ENCODE results near the gene TMEM182.

Gene TMEM182, protein sequence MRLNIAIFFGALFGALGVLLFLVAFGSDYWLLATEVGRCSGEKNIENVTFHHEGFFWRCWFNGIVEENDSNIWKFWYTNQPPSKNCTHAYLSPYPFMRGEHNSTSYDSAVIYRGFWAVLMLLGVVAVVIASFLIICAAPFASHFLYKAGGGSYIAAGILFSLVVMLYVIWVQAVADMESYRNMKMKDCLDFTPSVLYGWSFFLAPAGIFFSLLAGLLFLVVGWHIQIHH

DNA sequence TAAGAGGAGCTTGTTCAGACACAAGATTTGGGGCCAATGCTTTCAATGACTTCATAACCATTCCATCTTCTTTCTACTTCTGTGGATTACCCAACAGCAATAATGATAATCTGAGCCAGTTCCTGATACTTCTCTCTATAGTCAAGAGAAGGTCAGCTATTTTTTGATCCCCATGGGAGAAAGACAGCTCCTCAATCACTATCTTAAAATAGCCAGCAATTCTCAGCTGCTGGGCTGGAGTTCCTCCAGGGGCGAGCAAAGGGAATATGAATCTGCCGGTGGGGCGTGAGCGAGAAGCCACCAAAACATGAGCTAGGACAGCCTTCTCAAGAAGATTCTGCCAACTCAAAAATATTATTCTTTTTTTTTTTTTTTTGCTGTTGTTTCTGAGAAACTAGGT, at the start of gene TMEM182:
TMEM182 (plus strand) TSS at position 269 of the 400 bp plus-strand sequence. CDS start 187 bp downstream, outside the sequence.
- in situ Hi-C loops (cut with MboI; ENCODE audit: low sequenced_read_pairs): no loop called here

DNA sequence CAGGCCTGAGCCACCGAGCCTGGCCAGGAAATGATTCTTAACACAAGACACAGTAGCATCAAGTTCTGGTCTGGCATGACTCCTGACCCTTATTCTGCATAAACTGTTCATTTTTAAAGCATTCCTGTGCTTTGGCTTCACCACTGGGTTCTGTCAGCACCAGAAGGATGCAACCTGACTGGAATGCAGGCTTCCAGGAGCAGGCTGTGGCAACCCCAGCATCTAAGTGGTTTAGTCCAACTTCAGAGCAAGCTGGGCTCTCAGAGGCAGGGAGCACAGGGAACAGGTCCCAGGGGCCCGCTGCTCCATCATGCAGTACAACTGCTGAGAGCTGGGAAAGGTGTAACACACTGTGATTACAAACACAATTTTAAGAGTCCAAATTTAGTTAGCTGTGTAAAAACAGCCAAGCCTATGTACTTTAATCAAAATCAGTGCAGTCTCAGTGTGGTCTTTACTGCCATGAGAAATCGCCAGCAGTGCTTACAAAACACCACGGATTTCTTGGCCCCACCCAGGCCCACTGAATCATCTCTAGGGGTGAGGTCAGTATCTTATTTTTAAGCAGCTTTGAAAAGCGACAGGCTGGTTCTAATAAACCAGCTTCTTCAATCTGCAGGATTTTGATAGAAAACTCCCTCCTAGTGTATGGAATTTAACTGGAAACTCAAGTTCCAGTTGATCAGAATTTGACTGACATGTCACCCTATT, 44.4 kb upstream of the TMEM182 start:
- in situ Hi-C loops (cut with MboI; ENCODE audit: low sequenced_read_pairs): no loop called here

DNA sequence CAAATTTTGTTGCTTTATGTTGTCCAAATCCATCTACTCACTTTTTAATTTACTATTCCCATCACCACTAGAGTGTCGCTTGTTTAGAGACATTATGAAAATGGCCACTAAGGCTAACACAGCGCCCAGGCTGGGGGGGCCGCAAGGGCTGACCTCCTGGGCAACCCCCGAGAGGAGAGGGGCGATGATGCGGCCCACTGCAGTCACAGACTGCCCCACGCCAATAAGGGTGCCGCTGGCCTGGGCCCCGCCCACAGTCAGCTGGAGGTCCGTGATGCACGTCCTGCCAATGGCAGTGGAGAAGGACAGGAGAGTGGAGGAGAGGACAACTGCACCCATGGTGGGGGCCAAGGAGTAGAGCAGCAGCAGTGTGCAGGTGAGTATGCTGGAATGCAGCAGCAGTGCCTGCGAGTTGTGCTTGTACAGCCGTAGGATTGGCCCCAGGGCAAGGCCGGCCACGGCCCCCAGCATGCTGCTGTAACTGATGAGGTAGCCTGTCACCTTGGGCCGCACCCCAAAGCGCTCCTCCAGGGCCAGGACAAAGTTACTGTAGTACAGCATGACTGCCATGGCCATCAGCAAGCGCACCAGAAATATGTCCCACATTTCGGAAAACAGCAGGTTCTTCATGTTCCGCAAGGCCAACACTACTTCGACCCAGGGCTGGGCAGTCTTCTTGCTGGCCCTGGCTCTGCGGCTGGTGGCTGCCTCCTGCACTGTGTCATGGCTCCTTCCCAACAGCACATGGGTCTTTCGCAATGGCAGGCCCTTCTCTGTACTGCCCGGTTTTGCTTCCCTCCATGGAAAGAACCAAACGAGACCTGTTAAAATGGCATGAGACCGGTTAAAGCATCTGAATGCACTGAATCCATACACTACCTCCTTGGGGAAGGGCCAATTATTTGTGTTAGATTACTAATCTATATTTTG, 43.2 kb upstream of the TMEM182 start:
- in situ Hi-C loops (cut with MboI; ENCODE audit: low sequenced_read_pairs): no loop called here

DNA sequence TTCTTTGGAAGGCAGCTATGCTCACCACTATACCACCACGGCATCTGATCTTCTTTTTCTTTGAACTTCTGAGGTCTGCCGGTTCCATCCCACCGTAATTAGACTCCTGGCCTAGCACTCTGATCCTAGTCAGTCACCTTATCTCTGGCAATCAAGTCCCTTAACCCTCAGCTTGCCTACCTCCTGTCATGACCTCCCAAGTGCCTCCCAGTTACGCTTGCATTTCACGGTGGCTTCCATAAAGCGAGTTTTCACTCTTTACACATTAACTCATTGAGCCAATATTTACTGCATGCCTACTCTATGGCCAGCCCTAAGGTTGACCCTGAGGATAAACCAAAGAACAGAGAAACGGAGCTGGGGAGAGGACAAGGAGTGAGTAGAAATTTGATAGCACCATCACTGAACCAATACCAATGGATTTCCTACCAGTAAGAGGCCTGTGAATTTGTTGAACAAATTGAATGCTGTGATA, 37.8 kb upstream of the TMEM182 start:
- in situ Hi-C loops (cut with MboI; ENCODE audit: low sequenced_read_pairs): no loop called here

DNA sequence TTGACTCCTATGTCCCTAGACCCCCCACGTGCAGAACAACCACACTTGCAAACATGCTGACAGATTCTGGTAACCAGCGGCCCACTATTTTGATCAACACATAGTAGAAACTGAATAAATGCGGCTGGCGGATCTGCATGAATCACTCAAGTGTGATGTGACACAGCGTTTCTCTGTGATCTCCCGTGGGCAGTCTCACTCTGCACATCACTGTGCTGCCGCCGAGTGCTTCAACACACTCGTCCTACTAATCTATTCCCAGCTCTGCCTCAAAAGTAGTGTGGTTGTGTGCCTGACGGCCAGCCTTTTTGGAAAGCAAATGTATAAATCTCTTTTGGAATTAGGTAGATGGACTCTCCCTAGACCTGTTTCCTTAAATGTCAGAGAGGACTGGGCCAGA, 37.3 kb upstream of the TMEM182 start:
- in situ Hi-C loops (cut with MboI; ENCODE audit: low sequenced_read_pairs): no loop called here

DNA sequence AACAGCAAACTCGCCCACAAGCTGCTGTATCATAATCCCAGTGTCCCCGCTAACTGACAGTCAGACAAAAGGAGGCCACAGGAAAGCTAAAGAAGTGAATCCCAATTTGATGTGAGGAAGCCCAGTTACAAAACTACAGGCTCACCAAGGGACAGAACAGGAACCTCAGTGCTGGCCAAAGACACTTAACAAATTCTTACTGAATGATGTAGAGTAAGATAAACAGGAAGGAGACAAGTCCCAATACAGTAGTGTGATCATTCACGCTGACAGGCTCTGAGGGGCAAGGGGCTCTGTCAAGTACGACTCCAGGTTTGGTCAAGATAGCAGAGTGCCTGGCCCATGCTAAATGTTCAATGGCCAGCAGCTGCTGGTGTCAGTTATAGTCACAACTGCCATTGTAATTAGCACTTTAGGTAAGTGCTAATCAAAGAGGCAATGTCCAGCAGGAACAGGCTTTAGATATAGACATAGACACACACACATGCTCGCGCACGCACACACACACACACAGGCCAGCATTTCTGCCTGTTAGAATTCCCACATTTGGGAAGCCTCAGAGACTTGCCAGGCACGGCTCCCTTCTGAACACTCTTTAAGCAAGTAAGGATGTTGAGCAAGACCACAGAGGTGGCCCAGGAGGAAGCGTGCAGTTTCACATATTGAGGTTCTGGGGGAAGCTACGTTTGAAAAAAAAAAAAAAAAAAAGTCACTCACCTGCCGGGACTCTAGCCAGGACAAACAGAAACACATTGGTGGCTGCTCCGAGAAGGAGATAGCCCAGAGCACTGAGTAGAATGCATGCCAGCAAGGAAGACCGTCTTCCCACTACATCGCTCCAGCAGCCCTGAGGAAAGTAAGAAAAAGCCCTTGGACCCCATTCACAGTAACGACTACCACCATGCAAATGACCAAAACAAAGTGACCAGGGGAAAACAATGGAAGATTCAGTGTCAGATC, 35.4 kb upstream of the TMEM182 start:
- in situ Hi-C loops (cut with MboI; ENCODE audit: low sequenced_read_pairs): no loop called here

DNA sequence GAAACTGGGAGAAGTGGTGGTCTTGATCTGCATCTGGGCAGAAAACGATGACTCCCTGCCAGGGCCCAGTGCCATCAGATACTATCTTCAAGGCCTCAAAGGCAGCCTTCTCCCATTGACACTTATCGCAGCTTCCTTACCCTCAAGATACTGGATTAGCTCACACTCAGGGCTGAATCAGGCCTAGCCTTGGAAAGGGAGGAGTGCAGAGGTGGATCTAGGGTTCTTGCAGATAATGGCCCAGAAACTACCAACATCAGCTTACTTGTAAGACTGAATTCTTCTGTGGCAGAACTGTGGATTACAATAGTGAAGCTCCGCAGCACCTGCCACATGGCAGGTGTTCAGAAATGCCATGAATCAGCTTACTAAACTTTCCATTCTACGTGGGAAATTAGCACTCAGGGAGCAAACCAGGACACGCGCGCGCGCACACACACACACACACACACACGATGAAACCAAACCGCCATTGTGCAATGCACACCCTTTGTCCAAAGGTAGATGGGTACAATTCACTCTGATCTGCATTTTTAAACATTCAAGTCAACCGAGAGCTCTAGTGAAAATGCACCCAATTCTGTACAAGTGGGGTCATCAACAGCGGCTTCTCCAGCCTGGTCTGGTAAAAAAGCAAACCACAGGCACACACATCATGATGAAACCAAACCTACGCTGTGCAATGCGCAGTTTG, 26.3 kb upstream of the TMEM182 start:
- in situ Hi-C loops (cut with MboI; ENCODE audit: low sequenced_read_pairs): no loop called here

DNA sequence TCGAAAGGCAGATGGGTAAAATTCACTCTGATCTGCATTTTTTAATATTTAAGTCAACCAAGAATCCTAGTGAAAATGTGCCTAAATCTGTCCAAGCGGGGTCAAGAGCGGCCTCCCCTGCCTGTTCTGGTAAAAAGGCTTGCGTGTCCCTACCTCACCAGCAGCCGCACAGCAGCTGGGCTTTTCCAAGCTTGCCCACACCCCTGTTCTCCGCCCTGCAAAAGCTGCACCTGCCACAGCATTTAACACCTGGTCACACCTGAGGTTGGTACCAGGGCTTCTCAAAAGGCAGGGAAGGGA, 25.8 kb upstream of the TMEM182 start:
- in situ Hi-C loops (cut with MboI; ENCODE audit: low sequenced_read_pairs): no loop called here

DNA sequence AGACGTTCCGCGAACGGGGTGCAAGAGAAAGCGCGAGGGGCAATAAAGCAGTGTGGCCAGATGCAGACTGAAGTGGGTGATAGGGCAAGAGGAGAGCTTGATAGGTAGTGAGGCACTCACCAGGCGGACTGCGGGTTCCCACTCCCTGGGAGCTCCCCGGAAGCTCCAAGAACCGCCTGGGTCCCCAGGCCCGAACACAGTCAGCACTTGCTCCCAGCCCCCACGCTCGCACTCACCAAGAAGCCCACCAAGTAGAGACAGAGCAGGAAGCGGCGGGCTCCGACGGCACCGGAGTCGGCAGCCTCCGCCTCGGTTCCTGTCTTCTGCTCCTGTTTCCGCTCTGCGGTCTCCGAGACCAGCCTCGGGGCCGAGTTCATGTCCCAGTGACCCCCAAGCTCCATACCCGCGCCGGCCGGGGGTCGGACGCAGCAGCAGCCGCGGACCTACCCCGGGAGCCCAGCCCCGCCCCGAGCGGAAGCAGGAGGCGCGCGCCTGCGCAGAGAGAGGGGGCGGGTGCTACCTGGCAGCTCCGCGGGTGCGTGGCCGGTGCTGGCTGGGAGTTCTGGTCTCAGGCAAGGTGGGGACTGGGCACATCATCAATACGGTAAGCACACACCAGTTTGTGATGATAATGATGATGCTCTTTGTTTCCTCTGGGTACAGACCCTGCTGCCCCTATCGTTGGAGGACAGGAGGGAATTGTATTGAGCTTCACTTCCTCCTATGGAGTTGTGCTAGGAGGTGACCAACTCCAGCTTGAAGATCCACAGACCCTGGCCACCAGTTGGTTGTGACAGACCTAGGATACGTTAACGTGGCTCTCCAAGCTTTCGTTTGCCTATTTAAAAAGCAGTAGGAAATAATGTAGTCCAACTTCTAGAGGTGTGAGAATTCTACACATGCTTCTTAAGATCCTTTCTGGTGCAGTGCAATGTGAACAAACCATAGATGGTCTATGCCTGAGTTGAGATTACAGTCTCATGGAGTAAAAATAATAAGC, 25.1 kb upstream of the TMEM182 start:
- in situ Hi-C loops (cut with MboI; ENCODE audit: low sequenced_read_pairs): no loop called here

DNA sequence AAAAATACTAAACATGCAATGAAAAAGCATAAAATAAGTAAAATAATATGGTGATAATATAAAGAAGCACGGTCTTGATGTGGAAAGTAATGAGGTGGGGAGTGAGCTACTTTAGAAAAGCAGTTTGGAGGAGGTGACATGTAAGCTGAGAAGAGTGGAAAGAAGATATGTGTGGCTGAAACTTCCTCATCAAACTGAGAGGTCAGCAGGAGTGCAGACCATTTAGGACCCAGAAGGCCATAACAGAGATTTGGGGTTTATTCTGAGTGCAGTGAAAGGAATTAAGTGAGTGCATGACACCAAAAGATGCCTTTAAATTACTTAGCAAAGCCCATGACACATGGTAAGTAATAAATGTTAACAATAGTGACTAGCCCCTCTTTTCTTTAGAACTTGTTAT, 24.4 kb upstream of the TMEM182 start:
- in situ Hi-C loops (cut with MboI; ENCODE audit: low sequenced_read_pairs): no loop called here

DNA sequence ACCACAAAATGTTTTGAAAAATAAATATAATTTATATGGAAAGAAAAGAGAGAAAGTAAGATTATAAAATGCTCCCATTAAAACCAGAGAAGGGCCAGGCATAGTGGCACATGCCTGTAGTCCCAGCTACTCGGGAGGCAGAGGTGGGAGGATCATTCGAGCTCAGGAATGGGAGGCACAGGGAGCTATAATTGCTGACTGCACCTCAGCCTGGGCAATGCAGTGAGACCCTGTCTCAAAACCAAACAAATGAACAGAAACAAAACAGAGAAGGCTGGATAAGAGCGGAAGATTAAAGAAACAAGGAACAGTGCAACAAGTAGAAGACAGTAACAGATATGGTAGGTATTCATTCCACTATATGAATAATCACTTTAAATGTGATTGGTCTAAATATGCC, 18.6 kb upstream of the TMEM182 start:
- in situ Hi-C loops (cut with MboI; ENCODE audit: low sequenced_read_pairs): no loop called here

DNA sequence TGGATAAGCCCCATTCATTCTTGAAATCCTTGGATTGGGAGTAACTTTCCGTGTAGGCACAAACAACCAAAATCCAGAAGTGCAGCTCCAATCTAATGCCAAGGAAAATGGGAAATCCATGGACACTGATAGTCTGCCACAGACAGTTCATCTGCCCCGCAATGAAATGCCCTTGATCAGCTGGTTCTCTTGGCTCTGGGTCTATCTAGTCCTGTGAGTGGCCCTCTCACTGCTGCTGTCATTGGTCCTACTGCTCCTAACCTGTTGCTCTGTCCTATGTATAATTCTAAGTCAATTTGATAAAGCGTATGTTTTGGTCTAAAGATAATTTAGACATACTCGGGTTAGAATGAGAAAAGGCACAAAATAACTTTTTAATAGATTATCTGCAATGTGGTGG, 13.7 kb upstream of the TMEM182 start:
- in situ Hi-C loops (cut with MboI; ENCODE audit: low sequenced_read_pairs): no loop called here

DNA sequence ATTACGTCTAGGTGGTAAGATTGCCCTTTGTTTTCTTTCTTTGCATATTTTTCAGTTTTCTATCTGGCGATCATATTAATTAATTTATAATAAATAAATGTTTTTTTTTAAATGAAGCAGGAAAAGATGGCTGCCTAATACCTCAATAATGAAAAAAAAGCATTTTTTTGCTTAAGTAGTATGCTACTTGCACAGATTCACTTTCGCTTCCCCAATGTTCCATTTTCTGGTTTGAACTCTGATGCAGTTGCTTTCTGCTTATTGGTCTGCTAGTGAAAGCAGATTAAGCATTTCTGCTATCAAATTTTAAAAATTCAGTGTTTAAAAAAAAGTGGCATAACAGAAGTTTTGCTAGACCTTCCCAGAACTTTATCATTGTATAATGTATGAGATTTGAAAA, 11.9 kb upstream of the TMEM182 start:
- in situ Hi-C loops (cut with MboI; ENCODE audit: low sequenced_read_pairs): no loop called here

DNA sequence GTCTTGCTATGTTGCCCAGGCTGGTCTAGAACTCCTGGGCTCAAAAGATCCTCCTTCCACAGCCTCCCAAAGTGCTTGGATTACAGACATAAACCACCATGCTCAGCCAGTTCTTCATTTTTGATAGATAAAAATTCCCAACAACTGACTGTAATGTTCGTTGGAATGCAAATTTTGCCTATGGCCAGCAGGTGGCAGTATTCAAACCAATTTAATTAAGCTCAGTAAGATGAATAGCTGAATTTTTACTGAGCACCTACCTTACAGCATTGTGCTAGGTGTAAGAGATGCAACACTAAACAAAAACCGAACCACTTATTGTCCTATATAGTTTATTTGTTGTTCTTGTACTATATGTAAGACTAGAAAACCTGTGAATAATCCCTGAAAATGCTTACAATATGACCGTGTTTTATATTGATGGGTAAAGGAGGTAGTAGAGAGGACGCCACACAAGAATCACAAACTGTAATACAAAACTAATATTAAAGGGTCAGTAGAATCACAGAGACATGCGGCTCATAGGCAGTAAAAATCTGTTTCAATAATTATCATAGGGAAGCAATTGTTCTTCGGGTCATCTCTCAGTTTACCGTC, 8.2 kb upstream of the TMEM182 start:
- in situ Hi-C loops (cut with MboI; ENCODE audit: low sequenced_read_pairs): no loop called here

DNA sequence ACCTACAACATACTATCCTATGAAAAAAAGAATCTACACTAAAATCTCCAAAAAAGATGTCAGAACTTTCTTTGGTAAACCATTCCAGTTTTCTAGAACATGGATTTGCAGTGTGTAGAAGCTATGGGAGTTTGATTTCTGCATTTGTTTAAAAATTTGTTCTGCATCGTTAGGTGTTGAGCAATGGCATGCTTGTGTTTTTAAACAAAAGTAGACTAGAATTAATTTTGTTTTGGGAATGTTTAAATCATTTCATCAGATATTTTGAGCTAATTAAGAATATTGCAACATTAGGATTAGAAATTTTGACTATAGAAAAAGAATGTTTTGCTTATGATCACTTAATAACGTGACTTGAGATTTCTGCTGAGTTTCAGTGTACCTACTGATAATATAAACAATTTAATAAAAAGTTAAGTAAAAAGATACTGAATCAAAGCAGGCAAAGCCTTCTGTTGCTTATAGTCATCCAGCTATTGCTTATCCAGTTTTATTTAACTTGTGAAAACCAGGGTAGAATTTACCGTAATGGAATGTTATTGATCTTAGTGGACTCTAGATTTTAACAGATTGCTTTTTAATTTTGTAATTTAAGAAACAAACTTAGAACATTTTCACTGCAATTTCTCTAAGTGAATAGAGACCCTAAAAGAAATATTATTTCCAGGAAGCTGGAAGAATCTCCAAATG, 7.2 kb upstream of the TMEM182 start:
- in situ Hi-C loops (cut with MboI; ENCODE audit: low sequenced_read_pairs): no loop called here

DNA sequence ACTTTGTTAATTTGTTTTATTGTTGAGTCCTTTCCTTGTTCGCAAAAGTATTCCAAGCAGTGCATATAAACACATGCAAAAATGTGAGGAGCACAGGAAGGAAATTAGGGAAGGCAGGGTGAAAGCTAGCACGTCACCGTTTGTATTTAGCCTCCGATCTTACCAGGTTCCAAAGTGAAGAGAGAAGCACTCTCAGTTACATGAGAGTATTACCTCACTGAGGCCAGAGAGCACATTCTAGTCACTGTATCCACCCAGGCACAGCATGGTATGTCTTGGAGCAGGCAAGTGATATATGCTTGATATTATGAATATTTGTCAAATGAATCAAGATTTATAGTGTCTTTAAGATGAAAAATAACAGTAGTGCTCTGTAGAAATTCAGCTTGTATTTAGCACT, 6.5 kb upstream of the TMEM182 start:
- in situ Hi-C loops (cut with MboI; ENCODE audit: low sequenced_read_pairs): no loop called here

DNA sequence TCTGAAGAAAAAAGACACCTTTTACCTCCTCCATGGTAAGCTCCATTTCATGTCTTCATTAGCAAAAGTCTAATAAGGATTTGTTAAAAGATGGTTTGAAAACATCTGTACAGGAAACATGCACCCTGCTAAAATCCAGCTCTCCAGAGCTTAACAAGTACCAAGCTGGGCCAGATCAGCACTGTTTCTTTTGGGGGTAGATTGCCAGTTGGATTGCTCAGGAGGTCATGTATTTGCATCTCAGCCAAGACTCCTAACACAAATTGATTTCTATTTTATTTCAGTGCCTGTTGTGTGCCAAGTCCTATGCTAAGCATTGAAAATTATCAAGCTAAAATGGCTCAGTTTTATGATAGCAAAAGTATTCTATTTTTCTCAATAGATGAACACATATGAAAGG, 3.4 kb upstream of the TMEM182 start:
- in situ Hi-C loops (cut with MboI; ENCODE audit: low sequenced_read_pairs): no loop called here

DNA sequence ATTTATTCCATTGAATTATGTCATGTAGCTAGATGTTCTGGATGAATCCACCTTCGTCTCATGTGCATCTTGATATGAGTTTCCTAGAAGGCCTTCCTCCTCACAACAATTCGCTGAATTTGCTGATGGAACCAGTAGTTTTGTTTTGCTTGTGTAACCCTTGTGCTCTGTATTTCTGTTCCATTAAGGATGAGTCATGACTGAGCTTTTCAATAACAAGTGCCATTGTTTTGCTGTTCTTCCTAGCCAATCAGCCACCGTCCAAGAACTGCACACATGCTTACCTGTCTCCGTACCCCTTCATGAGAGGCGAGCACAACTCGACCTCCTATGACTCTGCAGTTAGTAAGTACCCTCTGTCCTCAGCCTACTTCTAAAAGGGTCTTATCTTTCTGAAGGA, 2.3 kb downstream of the TMEM182 start:
- in situ Hi-C loops (cut with MboI; ENCODE audit: low sequenced_read_pairs): no loop called here

Measured in hTERT RPE-1 (cell line).